ENCODE results near the gene GTF3C5. TPM values are rescaled to one million over a fixed set of nuclear protein-coding genes. Genes with fewer than 3 reads are reported as not detected.

Gene GTF3C5
- total RNA-seq, 4 donors from 2014 or later = 44.2 to 90.2 (median 55.4) TPM

DNA sequence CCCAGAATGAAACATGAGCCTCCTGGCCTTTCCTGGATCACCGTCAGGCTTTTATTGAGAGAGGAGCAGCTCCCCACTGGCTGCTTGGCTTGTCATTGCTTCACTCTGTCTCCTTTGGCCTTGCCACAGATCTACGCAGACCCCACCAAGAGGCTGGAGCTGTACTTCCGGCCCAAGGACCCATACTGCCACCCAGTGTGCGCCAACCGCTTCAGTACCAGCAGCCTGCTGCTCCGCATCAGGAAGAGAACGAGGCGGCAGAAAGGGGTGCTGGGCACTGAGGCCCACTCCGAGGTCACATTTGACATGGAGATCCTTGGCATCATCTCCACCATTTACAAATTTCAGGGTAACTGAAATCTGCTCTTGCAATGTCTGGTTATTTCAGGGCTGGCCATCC is 11.2 kb downstream of the GTF3C5 start:
- 90 to 95% methylated on average over 9 of the region's 9 CpGs for WGBS, 2 donors
- TF ChIP-seq, protein P1, sequence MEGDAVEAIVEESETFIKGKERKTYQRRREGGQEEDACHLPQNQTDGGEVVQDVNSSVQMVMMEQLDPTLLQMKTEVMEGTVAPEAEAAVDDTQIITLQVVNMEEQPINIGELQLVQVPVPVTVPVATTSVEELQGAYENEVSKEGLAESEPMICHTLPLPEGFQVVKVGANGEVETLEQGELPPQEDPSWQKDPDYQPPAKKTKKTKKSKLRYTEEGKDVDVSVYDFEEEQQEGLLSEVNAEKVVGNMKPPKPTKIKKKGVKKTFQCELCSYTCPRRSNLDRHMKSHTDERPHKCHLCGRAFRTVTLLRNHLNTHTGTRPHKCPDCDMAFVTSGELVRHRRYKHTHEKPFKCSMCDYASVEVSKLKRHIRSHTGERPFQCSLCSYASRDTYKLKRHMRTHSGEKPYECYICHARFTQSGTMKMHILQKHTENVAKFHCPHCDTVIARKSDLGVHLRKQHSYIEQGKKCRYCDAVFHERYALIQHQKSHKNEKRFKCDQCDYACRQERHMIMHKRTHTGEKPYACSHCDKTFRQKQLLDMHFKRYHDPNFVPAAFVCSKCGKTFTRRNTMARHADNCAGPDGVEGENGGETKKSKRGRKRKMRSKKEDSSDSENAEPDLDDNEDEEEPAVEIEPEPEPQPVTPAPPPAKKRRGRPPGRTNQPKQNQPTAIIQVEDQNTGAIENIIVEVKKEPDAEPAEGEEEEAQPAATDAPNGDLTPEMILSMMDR (IDR thresholded peaks at IDR 0.05) = no peak
- TF ChIP-seq POLR2A (IDR thresholded peaks at IDR 0.05) = no peak
- intact Hi-C loops (cut with DNase I; ENCODE audit: low total_unique reads) = loop anchor here (2.0 kb wide), 1 partner anchor 57 kb away; no protein-coding TSS in a partner anchor
- no peak overlapping the region for H3K4me3 ChIP-seq (ENCODE audit: low read depth, poor library complexity, severe bottlenecking)
- no peak for DNase-seq (ENCODE audit: low spot score in 2 of 2)

DNA sequence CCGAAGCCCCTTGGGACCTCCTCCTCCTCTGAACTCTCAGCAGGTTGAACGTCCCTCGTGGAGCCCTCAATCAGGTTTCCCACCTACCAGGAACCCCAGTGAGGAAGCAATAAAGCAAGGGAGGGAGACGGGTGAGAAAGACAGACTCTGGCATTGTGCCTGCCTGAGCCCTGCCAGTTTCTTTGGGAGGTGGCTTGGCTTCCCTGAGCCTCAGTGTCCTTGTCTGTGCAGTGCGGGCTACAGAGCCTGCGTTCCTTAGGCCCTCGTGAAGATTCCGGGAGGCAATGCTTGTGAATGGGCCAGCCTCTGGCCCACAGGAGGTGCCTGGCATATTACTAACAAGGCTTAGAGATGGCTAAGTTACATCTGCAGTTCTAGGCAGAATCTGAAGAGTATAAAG is 11.9 kb downstream of the GTF3C5 start:
- H3K4me3 ChIP-seq (ENCODE audit: low read depth, poor library complexity, severe bottlenecking) = no peak overlapping the region
- intact Hi-C loops (cut with DNase I; ENCODE audit: low total_unique reads) = loop anchor here (2.0 kb wide), 1 partner anchor 56 kb away; no protein-coding TSS in a partner anchor
- DNase-seq (ENCODE audit: low spot score in 2 of 2) = no peak
- WGBS, 2 donors = 84% methylated on average over 8 of the region's 8 CpGs
- TF ChIP-seq, protein P1 (IDR thresholded peaks at IDR 0.05) = no peak
- TF ChIP-seq POLR2A (IDR thresholded peaks at IDR 0.05) = no peak

DNA sequence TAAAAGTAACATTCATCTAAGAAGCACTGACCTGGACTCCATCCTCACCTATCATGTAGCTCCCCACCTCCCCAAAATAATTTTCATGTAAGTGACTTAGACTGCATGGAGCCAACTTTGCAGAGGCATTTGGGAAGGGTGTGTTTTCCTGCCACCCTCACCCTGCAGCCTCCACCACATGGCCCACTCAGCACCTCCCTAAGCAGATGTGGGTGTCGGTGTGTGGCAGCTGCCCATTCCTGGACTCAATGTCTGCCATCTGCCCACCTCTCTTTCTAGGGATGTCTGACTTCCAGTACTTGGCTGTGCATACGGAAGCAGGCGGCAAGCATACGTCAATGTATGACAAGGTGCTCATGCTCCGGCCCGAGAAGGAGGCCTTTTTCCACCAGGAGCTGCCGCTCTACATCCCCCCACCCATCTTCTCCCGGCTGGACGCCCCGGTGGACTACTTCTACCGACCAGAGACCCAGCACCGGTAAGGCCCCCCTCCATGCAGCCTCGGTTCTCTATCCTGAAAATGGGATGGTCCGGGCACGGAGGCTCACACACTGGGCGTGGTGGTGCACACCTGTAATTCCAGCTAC is 12.7 kb downstream of the GTF3C5 start:
- TF ChIP-seq, protein P1 (IDR thresholded peaks at IDR 0.05) = no peak
- no peak for TF ChIP-seq POLR2A (IDR thresholded peaks at IDR 0.05)
- intact Hi-C loops (cut with DNase I; ENCODE audit: low total_unique reads) = loop anchor here (2.0 kb wide), 1 partner anchor 55 kb away; no protein-coding TSS in a partner anchor
- H3K4me3 ChIP-seq (ENCODE audit: low read depth, poor library complexity, severe bottlenecking) = no peak overlapping the region
- DNase-seq (ENCODE audit: low spot score in 2 of 2) = no peak
- 93 to 96% methylated on average over 16 of the region's 16 CpGs for WGBS, 2 donors

GRCh38 chr9:133044125-133044524 is 13.3 kb downstream of the GTF3C5 start:
- intact Hi-C loops (cut with DNase I; ENCODE audit: low total_unique reads) = no loop called here
- TF ChIP-seq, protein P1 (IDR thresholded peaks at IDR 0.05) = no peak
- no peak for TF ChIP-seq POLR2A (IDR thresholded peaks at IDR 0.05)
- DNase-seq (ENCODE audit: low spot score in 2 of 2) = no peak
- WGBS, 2 donors = 90 to 91% methylated on average over 6 of the region's 6 CpGs
- no peak overlapping the region for H3K4me3 ChIP-seq (ENCODE audit: low read depth, poor library complexity, severe bottlenecking)

GRCh38 chr9:133044661-133045060 is 13.9 kb downstream of the GTF3C5 start:
- no peak overlapping the region for H3K4me3 ChIP-seq (ENCODE audit: low read depth, poor library complexity, severe bottlenecking)
- no peak for TF ChIP-seq POLR2A (IDR thresholded peaks at IDR 0.05)
- TF ChIP-seq, protein P1 (IDR thresholded peaks at IDR 0.05) = no peak
- intact Hi-C loops (cut with DNase I; ENCODE audit: low total_unique reads) = no loop called here
- DNase-seq (ENCODE audit: low spot score in 2 of 2) = no peak
- WGBS, 2 donors = 90 to 91% methylated on average over 11 of the region's 11 CpGs

DNA sequence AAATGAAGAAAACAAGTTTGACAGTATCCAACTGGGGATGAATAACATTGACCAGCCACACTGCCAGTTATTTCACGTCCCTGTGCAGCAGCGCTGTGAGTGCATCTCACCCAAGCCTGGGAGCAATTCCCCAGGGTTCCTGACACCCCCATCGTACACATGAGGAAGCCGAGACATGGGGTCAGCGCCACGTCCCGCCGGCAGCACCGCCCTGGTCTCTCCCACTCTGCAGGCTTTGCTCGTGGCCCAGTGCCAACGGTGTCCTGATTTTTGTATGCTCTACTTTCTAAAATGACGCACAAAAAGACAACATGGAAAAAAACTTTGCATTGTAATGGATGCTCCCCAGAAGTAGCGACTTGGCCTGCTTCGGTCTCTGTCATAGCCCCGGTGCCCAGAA is 14.3 kb downstream of the GTF3C5 start:
- 91 to 93% methylated on average over 15 of the region's 15 CpGs for WGBS, 2 donors
- intact Hi-C loops (cut with DNase I; ENCODE audit: low total_unique reads) = no loop called here

More for the DNA sequence above, 14.3 kb downstream of the GTF3C5 start:
- TF ChIP-seq, protein P1 (IDR thresholded peaks at IDR 0.05) = no peak
- TF ChIP-seq POLR2A (IDR thresholded peaks at IDR 0.05) = no peak
- no peak overlapping the region for H3K4me3 ChIP-seq (ENCODE audit: low read depth, poor library complexity, severe bottlenecking)
- DNase-seq (ENCODE audit: low spot score in 2 of 2) = no peak
